Endothelial cell of umbilical vein (primary cell): ENCODE results near the gene RYR3. TPM values are rescaled to one million over a fixed set of nuclear protein-coding genes. Genes with fewer than 3 reads are reported as not detected.

Source experiments
- BruUV-seq: library from RNA; stranded (reverse); fragments of 400-500 nt; replicated peaks from 2 replicates; lab custom pipeline; 2021; lab: Mats Ljungman, UMichigan
- CTCF ChIA-PET: fragments of 300-600, 350-600 bp; sonication (Branson Sonifier 250); formaldehyde crosslinking; loops from one replicate; lab custom pipeline; 2021; ENCODE audit warnings: antibody characterized with exemption, inconsistent platforms; lab: Charles Lee
- POLR2A ChIA-PET: fragments of 300-600, 350-600 bp; sonication (Branson Sonifier 250); formaldehyde crosslinking; loops from one replicate; lab custom pipeline; 2021; ENCODE audit warnings: antibody characterized with exemption, inconsistent platforms; lab: Charles Lee
- DNase-seq: peaks from one replicate; pipeline ENCODE4 v3.0.0-alpha.2; 2011; ENCODE audit warnings: low read depth, low spot score
- FAIRE-seq: peaks from 2 replicates; lab custom pipeline; 2011; peaks lifted over from hg19 to GRCh38; lab: Jason Lieb, UNC
- H2AFZ ChIP-seq: 2 replicates; pipeline ENCODE4 v1.6.0; 2012; ENCODE audit warnings: low read depth, low read length, control low read depth, inconsistent platforms
- H3K27ac ChIP-seq: 2 replicates; pipeline ENCODE4 v1.5.1; 2011; ENCODE audit warnings: low read depth, mild to moderate bottlenecking, control low read depth, low read length, moderate library complexity; ENCODE audit not compliant: insufficient read depth
- H3K27me3 ChIP-seq, 2 experiments: 2 replicates each; pipeline versions ENCODE4 v1.6.0 to v1.6.1; 2011; ENCODE audit warnings: low read length in 2 of 2, mixed read lengths in 1 of 2; ENCODE audit not compliant: control insufficient read depth in 2 of 2, insufficient read depth in 2 of 2
- H3K36me3 ChIP-seq, 2 experiments: 2 replicates in 1 of 2; 3 replicates in 1 of 2; pipeline ENCODE4 v1.5.1; 2011; ENCODE audit warnings: low read length in 2 of 2, mild to moderate bottlenecking in 1 of 2, moderate library complexity in 1 of 2; ENCODE audit not compliant: control insufficient read depth in 2 of 2, insufficient read depth in 2 of 2; ENCODE audit errors: extremely low read depth in 1 of 2
- H3K4me1 ChIP-seq: 3 replicates; pipeline ENCODE4 v1.5.1; 2011; ENCODE audit warnings: mild to moderate bottlenecking, low read length; ENCODE audit not compliant: control insufficient read depth, insufficient read depth; ENCODE audit errors: extremely low read depth
- H3K4me2 ChIP-seq: 2 replicates; pipeline ENCODE4 v1.6.1; 2011; ENCODE audit warnings: low read length, control low read depth, mixed read lengths; ENCODE audit not compliant: insufficient read depth
- H3K4me3 ChIP-seq, 3 experiments: fragments of 200-600 bp in 1 of 3; sonication (generic), shearing (Covaris generic) in 1 of 3; replicated peaks in 1 of 3; 2 replicates each; pipeline ENCODE4 v1.5.1; 2011 to 2016; ENCODE audit warnings: control low read depth in 3 of 3, low read length in 3 of 3, mild to moderate bottlenecking in 2 of 3, inconsistent platforms in 1 of 3, low read depth in 1 of 3, moderate library complexity in 1 of 3; ENCODE audit not compliant: insufficient read depth in 1 of 3
- H3K79me2 ChIP-seq: 2 replicates; pipeline ENCODE4 v1.6.0; 2012; ENCODE audit warnings: low read length, inconsistent platforms; ENCODE audit not compliant: control insufficient read depth, insufficient read depth
- H3K9ac ChIP-seq: replicated peaks from 2 replicates; pipeline ENCODE3; 2011; ENCODE audit warnings: low read length, control low read depth; ENCODE audit not compliant: insufficient read depth; ENCODE audit errors: extremely low read depth
- H3K9me1 ChIP-seq: replicated peaks from 3 replicates; pipeline ENCODE4 v1.6.0; 2011; ENCODE audit warnings: mild to moderate bottlenecking, low read length; ENCODE audit not compliant: control insufficient read depth, insufficient read depth; ENCODE audit errors: extremely low read depth
- H3K9me3 ChIP-seq: replicated peaks from 2 replicates; pipeline ENCODE4 v1.5.1; 2012; ENCODE audit warnings: low read length, inconsistent platforms; ENCODE audit not compliant: control insufficient read depth, insufficient read depth
- H4K20me1 ChIP-seq: replicated peaks from 2 replicates; pipeline ENCODE3; 2011; ENCODE audit warnings: mild to moderate bottlenecking, low read length; ENCODE audit not compliant: control insufficient read depth, insufficient read depth; ENCODE audit errors: extremely low read depth
- CTCF ChIP-seq, 2 donors: IDR thresholded peaks; 1 replicate in 1 of 2; 2 replicates in 1 of 2; pipeline ENCODE4 v1.5.1; 2011; ENCODE audit warnings: low read length in 2 of 2, mild to moderate bottlenecking in 2 of 2, moderate library complexity in 2 of 2, control low read depth in 1 of 2, inconsistent platforms in 1 of 2, low read depth in 1 of 2; ENCODE audit not compliant: insufficient read depth in 1 of 2; ENCODE audit errors: extremely low read depth in 1 of 2
- GATA2 ChIP-seq: IDR thresholded peaks from 2 replicates; pipeline ENCODE4 v1.7.0; 2011; ENCODE audit warnings: low read depth, mild to moderate bottlenecking, moderate library complexity, mixed read lengths, low read length; ENCODE audit not compliant: insufficient read length, insufficient read depth
- MAX ChIP-seq: IDR thresholded peaks from 2 replicates; pipeline ENCODE4 v1.6.1; 2011; ENCODE audit not compliant: insufficient read depth, insufficient read length
- POLR2A ChIP-seq: IDR thresholded peaks from 2 replicates; pipeline ENCODE4 v1.6.1; 2012; ENCODE audit warnings: low read depth, mild to moderate bottlenecking, control low read depth, low read length
- POLR2AphosphoS5 ChIP-seq: IDR thresholded peaks from 2 replicates; pipeline ENCODE4 v1.6.1; 2012; ENCODE audit warnings: low read depth, mild to moderate bottlenecking, control low read depth, low read length, moderate library complexity; ENCODE audit not compliant: insufficient read depth
- dilution Hi-C: fragments of 300-500 bp; cut with MboI; formaldehyde crosslinking; loops from one replicate; pipeline ENCODE4 v1.15.0; 2019; ENCODE audit warnings: low sequenced_read_pairs; ENCODE audit not compliant: extremely low pct_ligation_motif_present
- intact Hi-C: fragments of 100-400 bp; cut with micrococcal nuclease; formaldehyde crosslinking; loops from one replicate; pipeline ENCODE4 v1.10.0; 2022
- polyA plus RNA-seq, 4 experiments: library from polyadenylated mRNA; depleted of rRNA in 3 of 4; stranded (reverse) in 3 of 4; unstranded in 1 of 4; fragments of >200 nt; gene quantifications; 2 replicates each; pipeline versions ENCODE4 v1.2.1 to v1.2.3, GENCODE V29; 2011 to 2012; ENCODE audit warnings: missing spikeins in 1 of 4
- total RNA-seq: library from RNA; stranded (reverse); gene quantifications from 2 replicates; pipeline ENCODE4 v1.2.3, GENCODE V29; 2021

RYR3 gene
- total and polyA plus RNA-seq, 2 donors (not counting 3 experiments of a cell fraction or from before 2014, with no cell fraction given), result not detected

DNA sequence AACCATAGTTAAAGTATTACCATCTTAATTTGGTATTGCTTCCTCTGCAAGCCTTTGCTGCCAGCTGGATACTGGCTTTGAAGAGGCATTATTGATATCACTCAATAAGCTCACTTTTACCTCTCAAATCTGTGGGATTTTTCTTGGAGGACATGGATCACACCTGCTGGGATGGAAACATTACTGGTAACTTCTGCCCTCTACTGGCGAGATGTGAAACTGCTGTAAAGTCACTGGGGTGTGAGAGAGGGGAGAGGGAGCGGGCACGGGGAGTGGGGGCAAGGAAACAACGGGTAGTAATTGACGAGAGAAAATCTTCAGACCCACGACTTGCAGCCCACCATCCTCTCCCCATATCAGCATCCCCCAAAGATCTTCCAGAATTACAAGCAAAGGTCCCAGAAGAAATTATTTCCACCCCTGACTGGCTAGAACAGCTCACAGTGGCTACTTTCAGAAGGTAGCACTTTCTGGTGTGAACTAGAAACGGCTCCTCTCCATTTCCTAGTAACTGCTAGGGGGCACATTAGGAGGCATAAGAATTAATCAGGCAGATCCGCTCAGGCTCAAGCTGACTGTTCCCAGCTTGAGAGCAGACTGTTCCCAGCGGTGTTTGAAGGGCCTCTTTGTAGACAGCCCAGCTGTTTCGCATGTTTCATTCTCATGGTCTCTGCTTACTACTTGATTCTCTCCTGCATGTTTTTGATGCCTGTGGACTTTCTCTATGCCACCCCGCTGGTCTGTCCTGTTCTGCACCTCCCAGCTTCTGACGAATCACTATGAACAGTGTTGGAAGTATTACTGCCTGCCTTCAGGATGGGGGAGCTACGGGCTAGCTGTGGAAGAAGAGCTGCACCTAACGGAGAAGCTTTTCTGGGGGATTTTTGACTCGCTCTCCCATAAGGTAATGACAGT, 427.2 kb downstream of the RYR3 start:
- H3K79me2 ChIP-seq, result no peaks in the 10 kb centered on the region
- H3K27me3 ChIP-seq, result no peaks in the 10 kb centered on the region
- no peak overlapping the region for H3K27ac ChIP-seq
- ChIA-PET CTCF (interaction anchor here (0.6 to 11.0 kb wide), 47 partner anchors 8 to 850 kb away, joined by 3 to 277 read pairs (median 4); partner anchors contain the start of gene KATNBL1), POLR2A (no interaction called here)
- BruUV-seq, result no TSS peak
- H3K4me1 ChIP-seq, result no peaks in the 10 kb centered on the region
- FAIRE-seq (peak; percentile 80), DNase-seq (peak; percentile 49)
- no peaks in the 10 kb centered on the region for H3K9me1 ChIP-seq
- H2AFZ ChIP-seq, result no peak overlapping the region
- H3K4me2 ChIP-seq, result no peak overlapping the region
- TF ChIP-seq POLR2AphosphoS5 (no peak), GATA2 (no peak), POLR2A (no peak), MAX (no peak), CTCF (IDR thresholded peaks at IDR 0.05; ENCODE audit: extremely low read depth in 1 of 2, insufficient read depth in 1 of 2, low read depth in 1 of 2, low read length in 2 of 2) (peak; percentile 80)
- dilution Hi-C loops (no loop called here), intact Hi-C loops (loop anchor here (1.0 to 2.0 kb wide), 5 partner anchors 38 to 503 kb away; no protein-coding TSS in a partner anchor)
- no peaks in the 10 kb centered on the region for H3K9me3 ChIP-seq
- H3K36me3 ChIP-seq, result no peaks in the 10 kb centered on the region
- H3K9ac ChIP-seq, result no peak overlapping the region
- no peaks in the 10 kb centered on the region for H4K20me1 ChIP-seq
- no peak overlapping the region for H3K4me3 ChIP-seq
